SK-N-SH (cell line): ENCODE data around the gene PPIH. TPM values are rescaled to one million over a fixed set of nuclear protein-coding genes. Genes with fewer than 3 reads are reported as not detected.

Experiments used
- CTCF ChIA-PET: fragments of 300-600, 350-600 bp; formaldehyde crosslinking; extraction: SDS; loops from one replicate; lab custom pipeline; 2021; lab: Yijun Ruan, JAX
- POLR2A ChIA-PET: fragments of 350-600 bp; sonication (Branson Sonifier 250); formaldehyde crosslinking; extraction: SDS; loops from one replicate; lab custom pipeline; 2020; ENCODE audit warnings: antibody characterized with exemption, inconsistent platforms; lab: Yijun Ruan, JAX
- DNase-seq: peaks from one replicate; pipeline ENCODE4 v3.0.0; 2012
- H2AFZ ChIP-seq: fragments of 200-600 bp; sonication (generic); 2 replicates; pipeline ENCODE4 v1.8.1; 2016; ENCODE audit warnings: antibody characterized with exemption, mild to moderate bottlenecking, low read depth
- H3F3A ChIP-seq: fragments of 200-600 bp; sonication (generic); replicated peaks from 2 replicates; pipeline ENCODE3; 2016; ENCODE audit warnings: antibody characterized with exemption, mild to moderate bottlenecking; ENCODE audit not compliant: insufficient read depth
- H3K27ac ChIP-seq, 2 experiments: fragments of 200-500 bp in 1 of 2; fragments of 200-600 bp in 1 of 2; sonication (Bioruptor generic) in 1 of 2; sonication (generic), shearing (Covaris generic) in 1 of 2; 2 replicates each; pipeline versions ENCODE4 v1.5.1 to v1.6.1; 2014 to 2016; ENCODE audit warnings: low read depth in 2 of 2, inconsistent platforms in 1 of 2, low read length in 1 of 2, mild to moderate bottlenecking in 1 of 2, mixed read lengths in 1 of 2
- H3K27me3 ChIP-seq: fragments of 200-600 bp; sonication (generic), shearing (Covaris generic); 2 replicates; pipeline ENCODE4 v1.6.1; 2016; ENCODE audit warnings: mixed run types; ENCODE audit not compliant: insufficient read depth
- H3K36me3 ChIP-seq, 2 experiments: fragments of 200-500 bp in 1 of 2; fragments of 200-600 bp in 1 of 2; sonication (Bioruptor generic) in 1 of 2; sonication (generic) in 1 of 2; replicated peaks in 1 of 2; 2 replicates each; pipeline versions ENCODE3 to v1.5.1; 2014 to 2016; ENCODE audit warnings: low read length in 1 of 2, mild to moderate bottlenecking in 1 of 2; ENCODE audit not compliant: insufficient read depth in 2 of 2, control insufficient read depth in 1 of 2
- H3K4me1 ChIP-seq, 2 experiments: fragments of 200-500 bp in 1 of 2; fragments of 200-600 bp in 1 of 2; sonication (Bioruptor generic) in 1 of 2; sonication (generic), shearing (Covaris generic) in 1 of 2; 2 replicates each; pipeline versions ENCODE4 v1.5.1 to v1.6.1; 2014 to 2016; ENCODE audit warnings: low read depth in 1 of 2, low read length in 1 of 2, mixed run types in 1 of 2; ENCODE audit not compliant: insufficient read depth in 2 of 2, control insufficient read depth in 1 of 2
- H3K4me2 ChIP-seq: fragments of 200-600 bp; sonication (generic), shearing (Covaris generic); 2 replicates; pipeline ENCODE4 v1.6.1; 2017; ENCODE audit warnings: mixed run types
- H3K4me3 ChIP-seq, 2 experiments: fragments of 200-500 bp in 1 of 2; fragments of 200-600 bp in 1 of 2; sonication (Bioruptor generic) in 1 of 2; sonication (generic), shearing (Covaris generic) in 1 of 2; 2 replicates each; pipeline versions ENCODE4 v1.5.1 to v1.8.1; 2014 to 2016; ENCODE audit warnings: low read depth in 2 of 2, inconsistent platforms in 1 of 2, low read length in 1 of 2, mild to moderate bottlenecking in 1 of 2, mixed read lengths in 1 of 2, moderate library complexity in 1 of 2
- H3K79me2 ChIP-seq: fragments of 200-600 bp; sonication (generic); 2 replicates; pipeline ENCODE4 v1.8.1; 2017; ENCODE audit warnings: mild to moderate bottlenecking; ENCODE audit not compliant: insufficient read depth
- H3K9ac ChIP-seq: fragments of 200-600 bp; sonication (generic); 2 replicates; pipeline ENCODE4 v1.6.1; 2017; ENCODE audit warnings: mixed run types
- H3K9me2 ChIP-seq: fragments of 200-600 bp; sonication (generic); 2 replicates; pipeline ENCODE4 v1.6.1; 2017; ENCODE audit warnings: mixed run types
- H3K9me3 ChIP-seq: fragments of 200-600 bp; sonication (generic); 2 replicates; pipeline ENCODE4 v1.6.1; 2017; ENCODE audit warnings: mixed run types, mild to moderate bottlenecking, moderate library complexity
- H4K20me1 ChIP-seq: fragments of 200-600 bp; sonication (generic); 2 replicates; pipeline ENCODE4 v1.6.1; 2017; ENCODE audit warnings: mild to moderate bottlenecking, mixed run types; ENCODE audit not compliant: insufficient read depth
- CHD2 ChIP-seq: fragments of 150-350 bp; IDR thresholded peaks from 2 replicates; pipeline ENCODE4 v1.6.1; 2018; ENCODE audit warnings: low read length; ENCODE audit not compliant: partially characterized antibody
- EP300 ChIP-seq, 2 experiments: IDR thresholded peaks; 2 replicates each; pipeline versions ENCODE4 v1.4.0 to v1.6.1; 2012; ENCODE audit warnings: borderline replicate concordance in 1 of 2, low read depth in 1 of 2, low read length in 1 of 2
- EZH2phosphoT487 ChIP-seq: fragments of 200-600 bp; sonication (generic); IDR thresholded peaks from 2 replicates; pipeline ENCODE4 v1.6.1; 2017; ENCODE audit warnings: low read depth, mixed run types, mild to moderate bottlenecking, antibody characterized with exemption, moderate library complexity, borderline replicate concordance
- FOSL2 ChIP-seq: IDR thresholded peaks from 2 replicates; pipeline ENCODE4 v1.4.0; 2012; ENCODE audit warnings: low read depth, mild to moderate bottlenecking, moderate library complexity, borderline replicate concordance
- FOXJ3 ChIP-seq: sonication (generic); formaldehyde crosslinking; IDR thresholded peaks from 2 replicates; pipeline ENCODE4 v1.5.1; 2020; ENCODE audit warnings: mild to moderate bottlenecking, missing genetic modification reagents
- FOXM1 ChIP-seq: IDR thresholded peaks from 2 replicates; pipeline ENCODE4 v1.4.0; 2012; ENCODE audit warnings: low read depth, mild to moderate bottlenecking
- GABPA ChIP-seq: IDR thresholded peaks from 2 replicates; pipeline ENCODE4 v1.4.0; 2012; ENCODE audit warnings: low read depth, mild to moderate bottlenecking
- GATA2 ChIP-seq: sonication (generic); formaldehyde crosslinking; IDR thresholded peaks from 2 replicates; pipeline ENCODE4 v1.5.0; 2020; ENCODE audit warnings: mild to moderate bottlenecking, missing genetic modification reagents
- JUND ChIP-seq: IDR thresholded peaks from 2 replicates; pipeline ENCODE4 v1.4.0; 2012
- MXI1 ChIP-seq: IDR thresholded peaks from 2 replicates; pipeline ENCODE4 v1.6.1; 2012; ENCODE audit warnings: mild to moderate bottlenecking, low read depth, low read length, improper control_type of control experiment
- NFIC ChIP-seq: IDR thresholded peaks from 2 replicates; pipeline ENCODE4 v1.4.0; 2012; ENCODE audit warnings: borderline replicate concordance
- NRF1 ChIP-seq: IDR thresholded peaks from 2 replicates; pipeline ENCODE4 v1.6.1; 2012; ENCODE audit warnings: low read depth, mild to moderate bottlenecking, low read length
- POLR2AphosphoS5 ChIP-seq: IDR thresholded peaks from 2 replicates; pipeline ENCODE4 v1.6.1; 2012; ENCODE audit warnings: low read depth, low read length
- RCOR1 ChIP-seq: fragments of 150-350 bp; IDR thresholded peaks from 2 replicates; pipeline ENCODE4 v1.6.1; 2017; ENCODE audit warnings: antibody characterized with exemption, low read length
- RXRA ChIP-seq: IDR thresholded peaks from 2 replicates; pipeline ENCODE4 v1.4.0; 2012; ENCODE audit warnings: low read depth, mild to moderate bottlenecking, borderline replicate concordance
- TAF1 ChIP-seq: IDR thresholded peaks from 2 replicates; pipeline ENCODE4 v1.6.1; 2012; ENCODE audit warnings: low read depth, mild to moderate bottlenecking, low read length, moderate library complexity, borderline replicate concordance
- TCF12 ChIP-seq: IDR thresholded peaks from 2 replicates; pipeline ENCODE4 v1.4.0; 2012
- YY1 ChIP-seq: IDR thresholded peaks from 2 replicates; pipeline ENCODE4 v1.4.0; 2012; ENCODE audit warnings: low read depth, mild to moderate bottlenecking
- WGBS: methylation state at CpG from one replicate; pipeline ENCODE4 v1.1.6; 2017; ENCODE audit warnings: low lambda C conversion rate; 5-methylcytosine and 5-hydroxymethylcytosine counted together
- polyA plus RNA-seq, 3 experiments: library from polyadenylated mRNA; depleted of rRNA; stranded (reverse); fragments of >200 nt; gene quantifications; 2 replicates each; pipeline ENCODE4 v1.2.3, GENCODE V29; 2012
- TF ChIP-seq, protein P1 (sequence below): IDR thresholded peaks from 2 replicates; pipeline ENCODE4; 2012
- TF ChIP-seq, protein P2 (sequence below): fragments of 150-350 bp; IDR thresholded peaks from 2 replicates; pipeline ENCODE4 v1.6.1; 2016; ENCODE audit warnings: mild to moderate bottlenecking, low read depth, low read length
- TF ChIP-seq, protein P3 (sequence below): IDR thresholded peaks from 2 replicates; pipeline ENCODE4 v1.4.0; 2012; ENCODE audit warnings: low read depth, borderline replicate concordance
- TF ChIP-seq, protein P4 (sequence below): fragments of 150-350 bp; IDR thresholded peaks from 2 replicates; pipeline ENCODE4 v1.6.1; 2017; ENCODE audit warnings: antibody characterized with exemption, low read length, low read depth, borderline replicate concordance

PPIH gene
- polyA plus RNA-seq, 1 of the 3 experiments (the other 2 are of a cell fraction), result 89.1 TPM

DNA sequence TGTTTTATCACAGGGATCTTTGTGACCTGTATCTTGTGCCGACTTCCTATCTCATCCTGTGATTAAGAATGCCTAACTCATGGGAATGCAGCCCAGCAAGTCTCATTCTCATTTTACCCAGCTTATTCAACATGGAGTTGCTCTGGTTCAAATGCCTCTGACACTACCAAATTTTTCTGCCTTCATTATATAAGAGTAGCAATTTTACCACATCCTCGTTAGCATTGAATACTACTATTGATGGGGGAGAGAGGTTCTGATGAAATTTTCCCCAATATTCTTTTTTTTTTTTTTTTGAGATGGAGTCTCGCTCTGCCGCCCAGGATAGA is 44.5 kb upstream of the PPIH start:
- no peaks in the 10 kb centered on the region for H3F3A ChIP-seq
- WGBS, result 61% methylated on average over 4 of the region's 4 CpGs
- H3K4me1 ChIP-seq, result no peaks in the 10 kb centered on the region
- no peaks in the 10 kb centered on the region for H3K9me2 ChIP-seq
- POLR2A ChIA-PET, result no interaction called here
- no peaks in the 10 kb centered on the region for H4K20me1 ChIP-seq
- no peaks in the 10 kb centered on the region for H3K27me3 ChIP-seq
- TF ChIP-seq CHD2 (no peak), GABPA (no peak), YY1 (no peak), TAF1 (no peak), FOXM1 (no peak), RCOR1 (no peak)
- TF ChIP-seq, protein P1, sequence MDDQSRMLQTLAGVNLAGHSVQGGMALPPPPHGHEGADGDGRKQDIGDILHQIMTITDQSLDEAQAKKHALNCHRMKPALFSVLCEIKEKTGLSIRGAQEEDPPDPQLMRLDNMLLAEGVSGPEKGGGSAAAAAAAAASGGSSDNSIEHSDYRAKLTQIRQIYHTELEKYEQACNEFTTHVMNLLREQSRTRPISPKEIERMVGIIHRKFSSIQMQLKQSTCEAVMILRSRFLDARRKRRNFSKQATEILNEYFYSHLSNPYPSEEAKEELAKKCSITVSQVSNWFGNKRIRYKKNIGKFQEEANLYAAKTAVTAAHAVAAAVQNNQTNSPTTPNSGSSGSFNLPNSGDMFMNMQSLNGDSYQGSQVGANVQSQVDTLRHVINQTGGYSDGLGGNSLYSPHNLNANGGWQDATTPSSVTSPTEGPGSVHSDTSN, result no peak
- TF ChIP-seq, protein P2, sequence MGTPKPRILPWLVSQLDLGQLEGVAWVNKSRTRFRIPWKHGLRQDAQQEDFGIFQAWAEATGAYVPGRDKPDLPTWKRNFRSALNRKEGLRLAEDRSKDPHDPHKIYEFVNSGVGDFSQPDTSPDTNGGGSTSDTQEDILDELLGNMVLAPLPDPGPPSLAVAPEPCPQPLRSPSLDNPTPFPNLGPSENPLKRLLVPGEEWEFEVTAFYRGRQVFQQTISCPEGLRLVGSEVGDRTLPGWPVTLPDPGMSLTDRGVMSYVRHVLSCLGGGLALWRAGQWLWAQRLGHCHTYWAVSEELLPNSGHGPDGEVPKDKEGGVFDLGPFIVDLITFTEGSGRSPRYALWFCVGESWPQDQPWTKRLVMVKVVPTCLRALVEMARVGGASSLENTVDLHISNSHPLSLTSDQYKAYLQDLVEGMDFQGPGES, result no peak
- TF ChIP-seq, protein P3, sequence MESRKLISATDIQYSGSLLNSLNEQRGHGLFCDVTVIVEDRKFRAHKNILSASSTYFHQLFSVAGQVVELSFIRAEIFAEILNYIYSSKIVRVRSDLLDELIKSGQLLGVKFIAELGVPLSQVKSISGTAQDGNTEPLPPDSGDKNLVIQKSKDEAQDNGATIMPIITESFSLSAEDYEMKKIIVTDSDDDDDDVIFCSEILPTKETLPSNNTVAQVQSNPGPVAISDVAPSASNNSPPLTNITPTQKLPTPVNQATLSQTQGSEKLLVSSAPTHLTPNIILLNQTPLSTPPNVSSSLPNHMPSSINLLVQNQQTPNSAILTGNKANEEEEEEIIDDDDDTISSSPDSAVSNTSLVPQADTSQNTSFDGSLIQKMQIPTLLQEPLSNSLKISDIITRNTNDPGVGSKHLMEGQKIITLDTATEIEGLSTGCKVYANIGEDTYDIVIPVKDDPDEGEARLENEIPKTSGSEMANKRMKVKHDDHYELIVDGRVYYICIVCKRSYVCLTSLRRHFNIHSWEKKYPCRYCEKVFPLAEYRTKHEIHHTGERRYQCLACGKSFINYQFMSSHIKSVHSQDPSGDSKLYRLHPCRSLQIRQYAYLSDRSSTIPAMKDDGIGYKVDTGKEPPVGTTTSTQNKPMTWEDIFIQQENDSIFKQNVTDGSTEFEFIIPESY, result no peak
- TF ChIP-seq, all 33 proteins: peak for 0
- Histone ChIP-seq H3K79me2 (no peaks in the 10 kb centered on the region), H3K9me3 (no peaks in the 10 kb centered on the region), H3K4me3 (no peak overlapping the region), H2AFZ (no peak overlapping the region), H3K9ac (no peak overlapping the region), H3K36me3 (no peaks in the 10 kb centered on the region), H3K27ac (no peak overlapping the region), H3K4me2 (no peak overlapping the region)
- DNase-seq, result no peak
- CTCF ChIA-PET, result no interaction called here

DNA sequence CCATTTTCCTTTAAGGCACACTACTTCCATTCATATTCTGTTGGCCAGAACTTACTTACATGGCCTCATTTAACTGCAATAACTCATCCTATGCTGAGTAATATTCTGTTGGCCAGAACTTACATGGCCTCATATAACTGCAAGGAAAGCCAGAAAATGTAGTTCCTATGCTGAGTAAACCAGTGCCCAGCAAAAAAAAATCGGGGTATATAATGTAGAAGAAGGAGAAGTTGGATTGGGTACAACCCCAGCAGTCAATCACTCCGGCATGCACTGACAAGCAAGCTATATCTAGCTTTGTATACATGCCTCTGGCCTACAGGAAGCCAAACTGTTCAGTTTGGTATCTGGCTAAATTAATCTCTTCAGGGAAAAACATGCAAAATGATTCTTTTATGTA is 39.4 kb upstream of the PPIH start:
- WGBS, result 29% methylated on average over 2 of the region's 2 CpGs
- Histone ChIP-seq H3K27ac (no peak overlapping the region), H2AFZ (no peak overlapping the region), H3K9ac (no peak overlapping the region), H3K4me1 (no peaks in the 10 kb centered on the region), H3K4me3 (no peak overlapping the region), H3K36me3 (no peaks in the 10 kb centered on the region), H3K4me2 (no peak overlapping the region), H3K79me2 (no peaks in the 10 kb centered on the region), H3F3A (no peaks in the 10 kb centered on the region), H3K9me2 (no peaks in the 10 kb centered on the region), H3K27me3 (no peaks in the 10 kb centered on the region), H4K20me1 (no peaks in the 10 kb centered on the region), H3K9me3 (no peaks in the 10 kb centered on the region)
- no peak for DNase-seq
- POLR2A ChIA-PET, result no interaction called here
- CTCF ChIA-PET, result interaction anchor here (0.6 kb wide), 1 partner anchor 159 kb away, joined by 3 read pairs; no protein-coding TSS in a partner anchor
- TF ChIP-seq EZH2phosphoT487 (no peak), POLR2AphosphoS5 (no peak), EP300 (IDR thresholded peaks at IDR 0.05; ENCODE audit: borderline replicate concordance in 1 of 2, low read depth in 1 of 2, low read length in 1 of 2) (no peak), GATA2 (no peak), NRF1 (no peak), RXRA (no peak), YY1 (no peak), JUND (no peak), NFIC (no peak), FOXJ3 (no peak), FOSL2 (no peak), MXI1 (no peak), TCF12 (no peak)
- TF ChIP-seq, protein P4, sequence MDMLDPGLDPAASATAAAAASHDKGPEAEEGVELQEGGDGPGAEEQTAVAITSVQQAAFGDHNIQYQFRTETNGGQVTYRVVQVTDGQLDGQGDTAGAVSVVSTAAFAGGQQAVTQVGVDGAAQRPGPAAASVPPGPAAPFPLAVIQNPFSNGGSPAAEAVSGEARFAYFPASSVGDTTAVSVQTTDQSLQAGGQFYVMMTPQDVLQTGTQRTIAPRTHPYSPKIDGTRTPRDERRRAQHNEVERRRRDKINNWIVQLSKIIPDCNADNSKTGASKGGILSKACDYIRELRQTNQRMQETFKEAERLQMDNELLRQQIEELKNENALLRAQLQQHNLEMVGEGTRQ, result no peak
- TF ChIP-seq, protein P2, result no peak
- TF ChIP-seq, protein P1, result no peak
